Left kidney (tissue), 2 donors: ENCODE data around the gene MESP2. TPM values are rescaled to one million over a fixed set of nuclear protein-coding genes. Genes with fewer than 3 reads are reported as not detected.
A peak's percentile ranks its signal among the peaks of the same experiment; 100 is the strongest.

Experiments
- DNase-seq: peaks from one replicate; pipeline ENCODE4 v3.0.0-alpha.2; 2013
- polyA plus RNA-seq: library from polyadenylated mRNA; unstranded; fragments of 120-200 nt; gene quantifications from one replicate; pipeline ENCODE4 v1.2.1, GENCODE V29; 2013; ENCODE audit not compliant: insufficient read length

The MESP2 gene
- polyA plus RNA-seq, 1 donor: 0.45 TPM

- DNase-seq: no peak
Observed at GRCh38 chr15:89802231-89802928, 26.2 kb downstream of the MESP2 start.

DNA sequence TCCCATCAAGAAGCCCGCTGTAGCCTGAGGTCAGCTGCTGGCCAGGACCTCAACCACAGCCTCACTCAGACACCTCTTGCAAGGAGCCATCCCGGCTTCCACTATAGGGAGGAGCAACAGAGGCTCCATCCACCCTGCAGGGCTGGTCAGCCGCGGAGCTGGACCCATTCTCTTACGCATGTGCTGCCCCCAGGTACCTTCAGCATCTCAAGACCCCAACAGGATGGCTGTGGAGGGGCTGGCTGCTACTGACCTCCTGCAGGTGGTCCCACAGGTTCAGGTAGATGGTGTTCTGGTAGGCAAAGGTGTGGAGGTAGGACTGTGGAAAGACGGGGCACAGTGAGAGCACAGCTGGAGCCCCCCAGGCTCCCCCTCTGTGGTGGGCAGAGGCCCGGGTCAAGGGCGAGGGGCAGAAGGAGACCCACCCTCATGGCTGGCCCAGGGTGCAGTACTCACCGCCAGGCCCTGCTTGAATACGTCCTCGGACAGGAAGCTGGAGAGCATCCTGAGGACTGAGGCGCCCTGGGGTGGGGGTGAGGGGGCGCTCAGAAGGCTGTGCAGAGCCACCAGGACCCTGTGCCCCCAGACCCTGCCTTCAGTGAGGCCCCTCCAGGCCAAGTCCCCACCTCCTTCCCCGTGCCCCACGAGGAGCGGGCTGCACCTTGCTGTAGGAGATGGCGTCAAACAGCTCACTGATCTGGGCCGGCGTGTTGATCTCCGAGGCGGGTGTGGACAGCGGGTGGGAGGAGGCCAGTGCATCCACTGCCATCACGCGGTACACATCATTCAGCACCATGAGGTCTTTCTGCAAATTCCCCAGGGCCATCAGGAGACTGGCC is 27.1 kb downstream of the MESP2 start:
- DNase-seq: no peak

DNA sequence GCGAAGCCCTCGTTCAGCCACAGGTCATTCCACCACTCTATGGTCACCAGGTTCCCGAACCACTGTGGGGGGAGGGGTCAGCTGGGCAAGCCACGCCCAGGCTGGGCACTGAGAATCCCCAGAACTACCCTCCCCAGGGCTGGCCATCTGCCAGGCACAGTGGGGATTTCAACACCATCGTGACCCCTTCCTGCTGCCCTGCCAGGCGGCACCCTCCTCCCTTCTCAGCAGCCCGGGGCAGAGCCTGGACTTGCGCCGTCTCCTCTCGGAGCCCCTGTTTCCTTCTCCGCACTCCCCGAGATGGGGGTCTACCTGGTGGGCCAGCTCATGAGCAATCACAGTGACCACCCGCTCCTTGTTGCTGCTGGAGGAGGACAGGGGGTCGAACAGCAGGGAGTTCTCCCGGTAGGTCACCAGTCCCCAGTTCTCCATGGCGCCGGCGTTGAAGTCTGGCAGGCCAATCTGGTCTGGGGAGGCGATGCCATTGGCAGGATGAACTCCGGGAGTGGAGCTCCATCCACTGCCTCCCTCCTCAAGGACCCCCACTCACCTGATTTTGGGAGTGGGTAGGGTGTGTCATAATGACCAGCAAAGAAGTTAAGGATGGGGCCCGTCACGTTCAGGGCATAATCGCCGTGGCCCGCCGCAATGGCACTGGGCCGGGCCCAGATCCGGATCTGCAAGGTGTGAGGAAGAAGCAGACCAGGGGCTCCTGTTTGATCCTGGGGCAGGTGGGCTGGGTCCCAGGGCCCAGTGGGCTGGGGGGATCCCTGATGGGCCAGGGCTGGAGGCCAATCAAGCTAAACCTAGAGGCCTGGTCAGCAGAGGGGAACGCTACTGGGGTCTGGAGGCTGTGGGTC is 28.0 kb downstream of the MESP2 start:
- DNase-seq: no peak

- DNase-seq: no peak
Observed at GRCh38 chr15:89805241-89806209, 29.4 kb downstream of the MESP2 start.

GRCh38 chr15:89806210-89806558 is 30.1 kb downstream of the MESP2 start:
- DNase-seq: no peak

DNA sequence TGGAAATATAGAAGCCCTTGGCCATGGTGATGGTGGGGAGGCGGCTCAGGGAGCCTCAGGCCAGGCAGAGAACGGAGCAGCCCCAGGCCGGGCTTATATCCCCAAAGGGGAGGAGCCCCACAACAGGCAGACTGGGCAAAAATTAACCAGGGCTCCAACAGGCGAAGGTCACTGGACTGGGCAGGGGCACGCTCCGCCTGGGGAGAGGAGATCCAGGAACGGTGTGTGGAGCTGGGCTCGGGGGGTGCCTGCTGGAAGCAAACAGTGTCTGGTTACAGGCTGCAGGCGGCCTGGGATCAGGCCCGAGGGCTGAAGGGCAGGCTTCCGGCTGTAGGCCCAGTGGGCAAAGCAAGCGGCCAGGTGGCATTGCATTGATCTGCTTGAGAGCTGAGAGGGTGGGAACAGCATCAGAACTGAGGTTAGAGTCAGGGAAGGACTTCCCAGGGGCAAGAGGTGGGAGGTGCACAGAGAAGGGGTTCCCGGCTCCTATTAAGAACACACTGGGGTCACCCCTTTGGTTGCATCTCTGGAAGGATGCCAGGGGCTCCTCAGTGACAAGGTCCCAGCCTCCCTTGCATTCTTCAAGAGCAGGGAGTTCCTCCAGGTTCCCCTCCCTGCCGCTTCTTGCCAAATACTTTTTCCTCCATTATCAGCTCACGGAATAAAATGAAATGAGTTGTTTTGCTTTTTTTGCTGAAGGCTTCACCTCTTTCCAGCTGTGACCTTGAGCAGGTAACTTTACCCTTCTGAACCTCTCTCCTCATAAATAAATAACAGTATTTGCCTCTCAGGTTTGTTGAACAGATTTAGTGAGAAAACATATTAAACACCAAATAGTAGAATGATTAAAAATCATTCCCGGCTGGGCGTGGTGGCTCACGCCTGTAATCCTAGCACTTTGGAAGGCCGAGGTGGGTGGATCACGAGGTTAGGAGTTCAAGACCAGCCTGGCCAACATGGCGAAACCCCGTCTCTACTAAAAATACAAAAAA is 30.7 kb downstream of the MESP2 start:
- DNase-seq: peak; percentile 31

GRCh38 chr15:89807689-89808088 is 31.6 kb downstream of the MESP2 start:
- DNase-seq: no peak

GRCh38 chr15:89808160-89808870 is 32.2 kb downstream of the MESP2 start:
- no peak for DNase-seq

DNA sequence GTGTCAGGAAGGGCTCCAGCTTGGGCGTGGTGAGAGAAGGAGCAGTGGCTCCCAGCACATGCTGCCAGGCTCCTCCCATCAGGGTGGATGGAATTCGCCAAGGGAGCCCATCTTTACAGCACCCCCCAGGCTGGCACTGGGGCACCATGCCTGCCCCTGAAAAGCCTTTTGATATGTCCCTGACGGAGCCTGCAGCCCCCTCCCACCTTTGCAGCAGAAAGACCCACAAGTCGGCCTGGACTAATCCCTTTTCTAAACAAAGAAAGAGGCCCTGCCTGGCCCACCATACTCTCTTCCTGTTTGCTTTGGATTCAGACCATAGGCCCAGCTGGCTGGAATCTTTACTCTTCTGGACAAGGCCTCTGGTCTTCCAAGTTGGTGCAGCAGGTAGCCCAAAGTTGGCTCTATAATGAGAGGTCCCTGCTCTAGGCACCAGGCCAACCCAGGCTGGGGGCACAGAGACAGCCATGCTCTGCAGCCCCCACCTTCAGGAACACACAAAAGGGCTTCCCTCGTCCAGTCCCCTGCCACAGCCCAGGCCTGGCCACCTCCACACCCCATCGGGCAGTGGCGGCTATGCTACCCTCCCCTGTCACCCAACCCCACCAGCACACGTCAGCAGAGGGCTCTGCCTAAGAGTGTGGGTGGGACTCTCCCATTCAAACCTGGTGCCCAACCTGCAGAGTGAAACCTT is 33.1 kb downstream of the MESP2 start:
- peak; percentile 46 for DNase-seq

DNA sequence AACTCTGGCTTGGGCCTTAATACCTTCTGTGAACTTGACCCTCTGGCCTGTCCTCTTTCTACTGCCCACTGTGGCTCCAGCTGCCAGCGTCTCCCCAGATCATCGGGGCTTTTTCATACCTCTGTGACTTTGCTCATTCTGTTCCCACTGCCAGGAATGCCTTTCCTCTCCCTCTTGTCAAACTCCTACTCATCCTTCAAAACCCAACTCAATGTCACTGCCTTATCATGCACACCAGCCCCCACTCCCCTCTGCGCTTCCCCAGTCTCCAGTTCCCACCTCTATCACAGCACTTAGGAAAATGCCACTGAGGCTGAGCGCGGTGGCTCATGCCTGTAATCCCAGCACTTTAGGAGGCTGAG is 33.6 kb downstream of the MESP2 start:
- DNase-seq: no peak

DNA sequence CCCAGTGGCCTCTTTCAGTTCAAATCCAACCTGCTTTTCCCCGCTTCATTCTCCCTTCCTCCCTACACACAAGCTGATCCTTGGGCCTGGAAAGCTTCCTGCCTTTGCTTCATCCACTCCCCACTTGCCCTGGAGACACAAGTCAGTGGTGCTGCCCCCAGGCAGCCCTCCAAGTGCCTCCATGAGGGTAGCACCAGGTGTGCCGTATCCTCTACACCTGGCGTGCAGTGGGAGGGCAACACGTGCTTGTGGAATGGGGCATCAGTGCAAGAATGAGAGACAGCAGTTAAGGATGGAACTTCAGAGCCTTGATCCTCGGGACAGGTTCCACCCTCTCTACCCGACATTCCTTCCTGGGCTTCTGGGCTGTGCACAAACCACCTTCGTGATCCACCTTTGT is 34.7 kb downstream of the MESP2 start:
- no peak for DNase-seq

GRCh38 chr15:89812011-89812846 is 36.1 kb downstream of the MESP2 start:
- DNase-seq: no peak

DNA sequence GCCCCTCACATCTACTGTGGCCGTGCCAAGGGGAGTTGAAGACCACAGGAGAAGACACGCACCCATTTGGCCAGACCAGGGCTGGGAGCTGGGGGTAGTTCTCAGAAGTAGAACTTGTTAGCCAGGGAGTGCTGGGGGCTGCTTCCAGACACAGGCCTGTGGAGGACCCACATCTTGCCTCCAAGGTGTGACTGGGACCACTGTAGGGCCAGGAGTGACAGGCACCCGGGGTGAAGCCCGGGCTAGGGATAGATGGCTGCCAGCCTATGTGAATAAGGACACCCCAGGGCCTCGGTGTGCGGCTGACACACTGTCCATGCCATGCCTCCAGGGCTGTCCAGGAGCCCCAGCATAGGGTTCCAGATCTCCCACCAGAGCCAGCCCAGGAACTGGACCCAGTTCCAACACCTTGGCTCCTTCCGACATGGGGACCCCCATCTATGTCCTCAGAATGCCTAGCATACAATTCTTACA is 36.8 kb downstream of the MESP2 start:
- DNase-seq: no peak

GRCh38 chr15:89813381-89814111 is 37.4 kb downstream of the MESP2 start:
- DNase-seq: no peak

- no peak for DNase-seq
Observed at GRCh38 chr15:89814112-89814742, 38.1 kb downstream of the MESP2 start.

DNA sequence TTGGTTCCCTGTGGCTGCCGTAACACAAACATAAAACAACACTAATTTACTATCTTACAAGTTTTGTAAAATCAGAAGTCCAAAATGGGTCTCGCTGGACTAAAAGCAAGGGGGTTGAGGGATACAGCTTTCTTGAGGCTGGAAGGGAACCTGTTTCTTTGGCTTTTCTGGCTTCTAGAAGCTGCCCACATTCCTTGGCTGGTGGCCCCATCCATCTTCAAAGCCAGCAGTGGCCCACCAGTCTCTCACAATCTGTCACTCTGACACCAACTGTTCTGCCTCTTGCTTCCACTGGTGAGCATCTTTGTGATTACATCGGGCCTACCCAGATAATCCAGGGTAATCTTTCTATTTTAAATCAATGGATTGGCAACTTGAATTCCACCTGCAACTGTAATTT is 39.6 kb downstream of the MESP2 start:
- no peak for DNase-seq
